Activated CD4-positive, alpha-beta T cell treated with anti-CD3 and anti-CD28 coated beads, Interleukin-2, amount 10 ng/mL, durations not matched to agents 7 days and 5 days (primary cell): ENCODE results near the gene TBK1. TPM values are rescaled to one million over a fixed set of nuclear protein-coding genes. Genes with fewer than 3 reads are reported as not detected.

ENCODE experiments used
- CTCF ChIA-PET: fragments of 350-600 bp; sonication (Branson Sonifier 250); formaldehyde crosslinking; loops from one replicate; lab custom pipeline; 2021; ENCODE audit warnings: antibody characterized with exemption; lab: Charles Lee
- POLR2A ChIA-PET: fragments of 350-600 bp; sonication (Branson Sonifier 250); formaldehyde crosslinking; loops from one replicate; lab custom pipeline; 2021; ENCODE audit warnings: antibody characterized with exemption; lab: Charles Lee
- DNase-seq: peaks from one replicate; pipeline ENCODE4 v3.0.0-alpha.2; 2020
- H3K27ac Mint-ChIP-seq: one replicate; pipeline ENCODE4 v1.8.0; 2021; ENCODE audit warnings: mild to moderate bottlenecking, moderate library complexity, mixed read lengths
- H3K27me3 Mint-ChIP-seq: one replicate; pipeline ENCODE4 v1.8.0; 2021; ENCODE audit warnings: mixed read lengths
- H3K36me3 Mint-ChIP-seq: one replicate; pipeline ENCODE4 v1.8.0; 2021; ENCODE audit warnings: low read depth, mixed read lengths
- H3K4me1 Mint-ChIP-seq: one replicate; pipeline ENCODE4 v1.8.0; 2021; ENCODE audit warnings: mixed read lengths
- H3K4me3 Mint-ChIP-seq: one replicate; pipeline ENCODE4 v1.8.0; 2021; ENCODE audit warnings: mild to moderate bottlenecking, moderate library complexity, mixed read lengths
- H3K9me3 Mint-ChIP-seq: one replicate; pipeline ENCODE4 v1.8.0; 2021; ENCODE audit warnings: mixed read lengths
- total RNA-seq, 2 experiments: library from RNA; stranded (reverse); gene quantifications; one replicate each; pipeline ENCODE4 v1.2.3, GENCODE V29; 2021

TBK1 gene
- total RNA-seq: 10 to 100 TPM; 22.7 to 24.1 TPM

DNA sequence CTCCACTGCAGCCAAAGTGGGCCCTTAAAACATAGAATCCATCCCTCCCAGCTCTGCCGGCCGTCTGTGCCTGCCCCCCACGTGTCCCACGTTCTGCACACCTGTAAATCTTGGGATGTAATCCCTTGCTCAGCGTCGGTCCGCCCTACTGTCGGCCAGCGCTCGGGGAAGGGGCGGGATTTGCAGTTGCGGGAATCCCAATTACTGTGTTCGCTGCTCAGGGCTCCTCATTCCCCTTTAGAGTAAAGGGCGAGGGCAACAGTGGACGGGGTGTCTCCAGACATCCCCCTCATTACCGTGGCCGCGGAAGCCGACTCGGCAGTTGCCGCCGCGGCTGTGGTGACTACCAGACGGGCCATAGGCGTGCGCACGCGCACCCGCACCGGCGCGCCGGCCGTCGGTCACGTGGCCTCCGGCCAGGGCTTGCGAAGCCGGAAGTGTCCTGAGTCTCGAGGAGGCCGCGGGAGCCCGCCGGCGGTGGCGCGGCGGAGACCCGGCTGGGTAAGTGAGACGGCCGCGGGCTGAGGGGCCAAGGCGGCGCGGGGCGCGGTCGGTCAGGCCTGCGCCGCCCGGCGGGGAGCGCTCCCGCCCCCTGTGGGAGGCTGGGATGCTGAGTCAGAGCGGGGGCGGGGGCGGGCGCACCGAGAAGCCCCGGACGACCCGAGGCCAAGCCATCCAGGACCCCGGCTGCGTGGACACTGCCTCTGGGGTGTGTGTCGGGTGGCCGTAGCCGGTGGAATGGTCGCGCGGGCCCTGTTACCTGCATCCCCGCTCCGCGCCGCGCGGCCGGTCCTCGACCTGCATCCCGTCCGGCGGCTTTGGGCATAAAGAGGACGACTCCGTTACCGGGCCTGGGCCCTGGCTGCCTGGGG is at the start of gene TBK1:
Gene TBK1, plus strand, starts transcription at position 434 of the 872 bp plus-strand sequence. CDS start 3,751 bp downstream, outside the sequence.
- CTCF ChIA-PET: no interaction called here
- Mint-ChIP-seq H3K4me1 (peaks cover 40% of the 10 kb centered on the region), H3K27ac (peak within 1 kb of the TSS; percentile 92), H3K4me3 (peak within 1 kb of the TSS; percentile 93), H3K9me3 (no peaks in the 10 kb centered on the region), H3K27me3 (no peaks in the 10 kb centered on the region), H3K36me3 (peaks cover 20% of the 10 kb centered on the region)
- DNase-seq: peak; percentile 57
- POLR2A ChIA-PET: no interaction called here

DNA sequence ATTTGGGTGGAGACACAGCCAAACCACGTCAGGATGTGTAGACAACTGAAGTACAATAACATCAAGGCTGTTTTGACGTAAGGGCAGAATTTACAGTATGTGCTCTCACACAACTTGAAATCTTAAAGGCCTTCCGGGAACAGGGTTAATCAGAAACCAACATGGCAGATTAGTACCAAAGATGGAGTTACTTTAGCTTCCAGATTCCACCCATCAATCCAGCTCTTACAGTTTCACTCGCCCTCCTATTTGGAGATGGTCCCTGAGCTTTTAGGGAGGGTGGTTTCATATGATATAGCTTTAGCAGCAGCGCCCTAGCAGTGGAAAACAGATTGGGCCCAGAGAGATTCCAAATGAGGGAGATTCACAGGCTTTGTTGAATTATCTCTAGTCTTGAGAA is 49.7 kb upstream of the TBK1 start:
- Mint-ChIP-seq H3K4me3 (no peak overlapping the region), H3K36me3 (peaks cover 3% of the 10 kb centered on the region), H3K27me3 (peaks cover 1% of the 10 kb centered on the region), H3K4me1 (peaks cover 33% of the 10 kb centered on the region), H3K27ac (no peak overlapping the region), H3K9me3 (peaks cover 2% of the 10 kb centered on the region)
- CTCF ChIA-PET: interaction anchor here (0.8 to 1.1 kb wide), 2 partner anchors 11 to 12 kb away, joined by 3 to 4 read pairs; no protein-coding TSS in a partner anchor
- POLR2A ChIA-PET: no interaction called here
- DNase-seq: no peak

DNA sequence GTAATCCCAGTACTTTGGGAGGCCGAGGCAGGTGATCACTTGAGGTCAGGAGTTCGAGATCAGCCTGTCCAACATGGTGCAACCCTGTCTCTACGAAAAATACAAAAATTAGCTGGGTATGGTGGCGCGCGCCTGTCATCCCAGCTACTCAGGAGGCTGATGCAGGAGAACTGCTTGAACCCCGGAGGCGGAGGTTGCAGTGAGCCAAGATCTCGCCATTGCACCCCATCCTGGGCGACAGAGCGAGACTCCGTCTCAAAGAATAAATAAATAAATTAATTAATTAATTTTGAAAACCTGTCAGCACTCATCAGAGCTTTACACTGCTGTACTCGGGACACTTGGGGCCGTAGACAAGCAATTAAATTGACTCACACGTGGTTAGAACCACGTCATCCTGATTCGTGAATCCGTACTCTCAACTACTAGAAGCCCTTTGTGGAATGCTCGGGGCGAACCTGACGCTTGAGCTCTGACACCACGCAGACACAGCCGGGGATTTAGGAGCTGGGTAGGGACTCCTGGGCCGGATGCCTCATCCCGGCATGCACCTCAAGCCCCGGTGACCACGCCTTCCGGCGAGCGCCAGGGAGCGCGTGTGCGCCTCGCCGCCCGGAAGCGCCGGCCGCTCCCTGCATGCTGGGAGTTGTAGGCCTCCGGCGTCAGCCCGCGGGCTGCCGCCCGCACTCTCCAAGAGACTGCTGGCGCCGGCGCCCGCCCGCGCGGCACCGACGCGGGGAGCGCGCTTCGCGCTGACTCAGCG is 48.0 kb upstream of the TBK1 start, which contains the start of gene XPOT:
Gene XPOT, plus strand, starts transcription at position 686 of the 763 bp plus-strand sequence. CDS start 5,644 bp downstream, outside the sequence.
- peaks cover 2% of the 10 kb centered on the region for H3K9me3 Mint-ChIP-seq
- peak; percentile 93 for DNase-seq
- H3K4me1 Mint-ChIP-seq: peaks cover 43% of the 10 kb centered on the region
- H3K4me3 Mint-ChIP-seq: peak within 1 kb of the TSS; percentile 95
- H3K36me3 Mint-ChIP-seq: peaks cover 3% of the 10 kb centered on the region
- ChIA-PET CTCF (interaction anchor here (0.5 kb wide), 1 partner anchor 72 kb away, joined by 3 read pairs; no protein-coding TSS in a partner anchor), POLR2A (no interaction called here)
- peak within 1 kb of the TSS; percentile 98 for H3K27ac Mint-ChIP-seq
- H3K27me3 Mint-ChIP-seq: peaks cover 1% of the 10 kb centered on the region

DNA sequence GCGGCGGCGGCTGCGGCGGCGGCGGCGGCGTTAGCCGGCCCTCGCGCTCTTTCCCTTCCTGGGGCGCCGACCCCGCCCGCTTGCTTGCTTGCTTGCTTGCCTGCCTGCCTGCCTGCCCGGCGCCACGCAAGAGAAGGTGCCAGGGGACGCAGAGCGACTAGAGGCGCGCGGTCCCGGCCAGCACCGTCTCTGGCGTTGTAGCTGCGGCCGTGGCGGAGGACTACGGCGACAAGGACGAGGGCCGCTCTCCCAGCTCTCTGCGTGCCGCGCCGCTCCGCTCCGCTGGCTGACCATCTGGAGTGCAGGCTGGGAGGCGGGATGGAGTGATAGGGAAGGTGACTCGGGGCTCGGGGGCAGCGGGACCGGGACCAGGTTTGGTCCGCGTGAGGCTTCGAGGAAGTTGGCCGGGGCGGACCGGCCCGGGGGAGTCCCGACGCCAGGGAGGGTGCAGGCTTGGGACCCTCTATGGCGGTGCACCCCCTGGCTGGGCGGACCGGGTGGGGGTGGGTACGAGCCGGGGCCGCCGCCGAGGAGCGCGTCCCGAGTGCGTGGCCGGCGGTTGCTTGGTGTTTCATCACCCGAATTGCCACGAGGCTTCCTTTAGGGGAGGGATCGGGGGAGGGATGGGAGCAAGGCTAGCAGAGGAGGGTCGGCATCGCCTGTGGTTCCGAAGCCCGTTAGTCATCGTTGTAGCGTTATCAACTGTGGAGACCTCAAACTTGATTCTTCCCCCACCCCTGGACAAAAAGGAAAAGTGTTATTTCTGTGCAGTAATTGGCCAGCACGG is 47.3 kb upstream of the TBK1 start:
- Mint-ChIP-seq H3K36me3 (peaks cover 6% of the 10 kb centered on the region), H3K4me3 (peak overlapping the region; percentile 95), H3K27ac (peak overlapping the region; percentile 98), H3K9me3 (peaks cover 2% of the 10 kb centered on the region), H3K27me3 (peaks cover 1% of the 10 kb centered on the region), H3K4me1 (peaks cover 43% of the 10 kb centered on the region)
- ChIA-PET POLR2A (no interaction called here), CTCF (interaction anchor here (0.6 kb wide), 1 partner anchor 14 kb away, joined by 3 read pairs; no protein-coding TSS in a partner anchor)
- peak; percentile 58 for DNase-seq

DNA sequence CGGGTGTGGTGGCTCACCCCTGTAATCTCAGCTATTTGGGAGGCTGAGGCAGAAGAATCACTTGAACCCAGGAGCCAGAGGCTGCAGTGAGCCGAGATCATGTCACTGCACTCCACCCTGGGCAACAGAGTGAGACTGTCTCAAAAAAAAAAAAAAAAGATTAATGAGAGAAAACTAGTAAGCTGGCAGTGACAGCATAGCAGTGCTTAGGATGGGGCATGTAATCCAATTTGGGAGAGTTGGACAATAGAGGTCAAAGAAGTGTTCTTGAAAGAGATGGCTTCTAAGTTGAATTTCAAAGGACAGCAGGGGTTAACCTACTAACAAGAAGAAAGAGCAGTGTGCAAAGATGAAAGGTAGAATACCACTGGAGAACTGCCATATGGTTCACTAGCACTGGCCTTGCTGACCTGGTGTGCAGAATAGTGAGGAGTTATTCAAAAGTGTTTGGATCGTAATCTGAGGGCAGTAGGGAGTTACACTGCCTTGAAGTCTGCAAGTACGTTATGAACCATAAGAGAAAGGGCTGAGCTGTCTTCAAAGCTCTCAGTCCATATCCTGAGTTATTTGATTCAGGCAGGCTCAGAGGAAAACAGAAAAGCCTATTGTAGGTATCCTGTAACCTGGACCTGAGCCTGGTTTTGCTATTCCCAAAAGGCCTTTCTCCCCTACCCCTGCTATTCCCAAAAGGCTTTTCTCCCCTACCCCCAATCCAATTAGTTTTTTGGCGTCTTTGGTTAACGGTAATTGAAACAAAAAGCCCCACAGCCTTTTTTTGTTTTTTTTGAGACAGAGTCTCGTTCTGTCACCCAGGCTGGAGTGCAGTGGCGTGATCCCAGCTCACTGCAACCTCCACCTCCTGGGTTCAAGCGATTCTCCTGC is 44.3 kb upstream of the TBK1 start:
- H3K4me1 Mint-ChIP-seq: peaks cover 43% of the 10 kb centered on the region
- ChIA-PET CTCF (interaction anchor here (1.7 kb wide), 1 partner anchor 16 kb away, joined by 6 read pairs; no protein-coding TSS in a partner anchor), POLR2A (no interaction called here)
- H3K36me3 Mint-ChIP-seq: peaks cover 27% of the 10 kb centered on the region
- H3K27me3 Mint-ChIP-seq: no peaks in the 10 kb centered on the region
- H3K4me3 Mint-ChIP-seq: no peak overlapping the region
- no peak for DNase-seq
- no peak overlapping the region for H3K27ac Mint-ChIP-seq
- H3K9me3 Mint-ChIP-seq: peaks cover 2% of the 10 kb centered on the region

DNA sequence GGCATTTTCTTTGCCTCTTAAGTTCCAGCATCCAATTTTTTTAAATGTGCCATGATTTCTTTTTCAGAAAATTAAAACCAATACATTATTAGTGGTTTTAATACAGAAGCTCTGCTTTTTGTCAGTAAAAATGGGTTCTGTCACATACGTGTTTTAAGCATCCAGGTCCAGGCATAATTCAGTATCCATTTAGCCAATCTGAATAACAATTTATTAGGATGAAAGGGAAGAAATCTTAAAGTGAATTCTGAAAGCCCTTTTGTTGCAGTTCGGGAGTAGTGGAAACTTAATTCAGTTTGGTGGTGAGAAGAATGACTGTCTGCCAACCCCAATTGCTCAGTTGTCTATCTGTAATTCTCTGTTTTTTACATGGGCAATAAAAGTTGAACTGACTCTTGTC is 40.5 kb upstream of the TBK1 start:
- Mint-ChIP-seq H3K36me3 (peaks cover 52% of the 10 kb centered on the region), H3K4me1 (peaks cover 24% of the 10 kb centered on the region), H3K4me3 (no peak overlapping the region), H3K9me3 (no peaks in the 10 kb centered on the region), H3K27me3 (no peaks in the 10 kb centered on the region), H3K27ac (no peak overlapping the region)
- POLR2A ChIA-PET: interaction anchor here (0.7 kb wide), 1 partner anchor 48 kb away, joined by 3 read pairs; no protein-coding TSS in a partner anchor
- DNase-seq: no peak
- CTCF ChIA-PET: no interaction called here

DNA sequence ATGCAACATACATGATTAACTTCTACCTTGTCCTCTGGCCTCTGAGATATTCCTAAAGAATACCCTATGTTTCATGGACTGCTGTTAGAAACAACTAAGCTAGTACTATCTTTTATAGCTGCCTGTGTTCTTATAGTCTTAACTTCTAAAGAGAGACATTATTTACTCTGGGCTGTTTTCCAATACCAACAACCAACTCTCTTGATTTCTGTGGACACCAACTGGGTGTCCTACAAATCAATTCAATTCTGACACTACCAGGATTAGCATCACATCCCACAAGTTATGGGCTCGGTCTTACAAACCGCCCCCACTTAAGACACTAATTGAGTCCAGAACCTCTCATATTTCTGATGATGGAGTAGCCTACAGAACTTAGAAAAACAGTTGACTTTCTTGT is 39.5 kb upstream of the TBK1 start:
- Mint-ChIP-seq H3K27me3 (no peaks in the 10 kb centered on the region), H3K27ac (no peak overlapping the region), H3K4me1 (peaks cover 17% of the 10 kb centered on the region), H3K9me3 (no peaks in the 10 kb centered on the region), H3K36me3 (peaks cover 57% of the 10 kb centered on the region), H3K4me3 (no peak overlapping the region)
- no peak for DNase-seq
- CTCF ChIA-PET: no interaction called here
- POLR2A ChIA-PET: no interaction called here

DNA sequence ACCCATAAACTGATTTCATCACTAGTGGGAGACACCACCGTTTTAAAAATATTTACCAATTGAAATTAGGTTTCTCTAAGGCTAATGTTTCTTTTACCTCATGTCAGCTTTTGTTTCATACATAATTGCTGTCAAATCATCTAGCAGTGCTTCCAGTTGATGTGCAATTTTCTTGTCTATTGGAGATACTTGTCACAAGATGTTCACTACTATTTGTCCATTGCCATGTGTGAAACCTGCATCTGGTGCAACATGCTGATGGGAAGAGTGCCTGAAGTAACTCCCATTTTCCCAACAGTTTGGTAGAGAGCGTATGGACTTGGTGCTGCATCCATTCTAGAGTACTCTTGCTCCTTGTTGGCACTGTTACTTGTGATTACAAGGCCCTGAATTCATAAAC is 38.0 kb upstream of the TBK1 start:
- Mint-ChIP-seq H3K36me3 (peaks cover 60% of the 10 kb centered on the region), H3K27ac (no peak overlapping the region), H3K4me3 (no peak overlapping the region), H3K4me1 (peaks cover 8% of the 10 kb centered on the region), H3K27me3 (no peaks in the 10 kb centered on the region), H3K9me3 (no peaks in the 10 kb centered on the region)
- ChIA-PET CTCF (no interaction called here), POLR2A (no interaction called here)
- DNase-seq: no peak

DNA sequence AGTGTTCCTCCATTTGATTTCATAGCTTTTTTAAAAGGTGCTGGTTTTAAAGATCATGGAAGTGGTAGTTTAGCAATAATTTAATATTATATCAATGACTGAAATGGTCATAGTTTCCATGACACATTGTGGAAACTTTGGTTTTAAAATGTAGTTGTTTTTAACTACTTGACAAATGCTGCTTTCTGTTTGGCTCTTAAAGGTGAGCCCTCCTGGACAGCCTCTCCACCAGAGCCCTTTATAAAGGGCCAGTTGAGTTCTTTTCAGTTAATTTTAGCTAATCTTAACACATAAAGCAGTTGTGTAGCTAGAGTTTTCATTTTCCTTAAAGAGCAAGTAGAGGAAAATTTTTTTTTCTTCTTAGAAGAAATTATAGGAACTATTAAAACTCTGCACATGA is 33.7 kb upstream of the TBK1 start:
- Mint-ChIP-seq H3K27ac (no peak overlapping the region), H3K36me3 (peaks cover 51% of the 10 kb centered on the region), H3K9me3 (no peaks in the 10 kb centered on the region), H3K27me3 (no peaks in the 10 kb centered on the region), H3K4me3 (no peak overlapping the region), H3K4me1 (no peaks in the 10 kb centered on the region)
- CTCF ChIA-PET: interaction anchor here (0.7 kb wide), 1 partner anchor 13 kb away, joined by 3 read pairs; no protein-coding TSS in a partner anchor
- DNase-seq: no peak
- POLR2A ChIA-PET: no interaction called here

DNA sequence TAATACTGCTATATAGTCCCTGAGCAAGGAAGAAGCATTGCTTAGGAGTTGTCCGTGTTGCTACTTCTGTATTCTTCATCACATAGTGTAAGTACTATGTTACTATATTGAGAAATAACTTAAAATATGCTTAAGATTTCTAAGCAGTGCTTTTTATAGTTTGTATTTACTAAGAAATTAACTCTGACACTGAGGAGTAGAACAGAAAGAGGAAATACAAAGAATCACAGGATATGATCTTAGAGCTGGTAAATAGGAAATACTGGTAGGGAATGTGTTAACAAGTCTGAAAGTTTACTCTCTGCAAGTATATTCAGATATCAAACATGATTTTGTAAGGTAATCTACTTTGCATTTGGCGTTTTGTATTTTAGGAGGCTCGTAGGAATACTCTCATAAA is 32.2 kb upstream of the TBK1 start:
- no peaks in the 10 kb centered on the region for H3K9me3 Mint-ChIP-seq
- H3K27ac Mint-ChIP-seq: peak overlapping the region; percentile 25
- no peaks in the 10 kb centered on the region for H3K4me1 Mint-ChIP-seq
- ChIA-PET POLR2A (no interaction called here), CTCF (no interaction called here)
- no peak overlapping the region for H3K4me3 Mint-ChIP-seq
- H3K27me3 Mint-ChIP-seq: no peaks in the 10 kb centered on the region
- no peak for DNase-seq
- peaks cover 55% of the 10 kb centered on the region for H3K36me3 Mint-ChIP-seq

DNA sequence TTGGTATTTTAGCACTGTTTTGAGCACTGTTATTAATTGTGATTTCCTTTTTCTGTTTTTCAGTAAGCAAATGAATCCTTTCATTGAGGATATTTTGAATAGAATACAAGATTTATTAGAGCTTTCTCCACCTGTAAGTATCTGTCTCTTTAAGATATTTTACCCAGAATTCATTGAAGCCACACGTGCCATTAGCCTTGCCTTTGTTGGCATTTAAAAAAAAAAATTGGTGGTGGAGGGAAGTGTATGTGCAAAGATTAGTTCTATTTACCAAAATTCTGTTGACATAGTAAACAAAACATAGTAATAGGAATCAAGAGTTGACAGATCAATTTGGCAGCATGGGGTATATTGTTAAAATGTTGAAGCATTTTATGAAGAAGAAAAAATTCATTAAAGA is 23.9 kb upstream of the TBK1 start:
- no peak for DNase-seq
- ChIA-PET CTCF (interaction anchor here (0.9 kb wide), 1 partner anchor 10 kb away, joined by 3 read pairs; no protein-coding TSS in a partner anchor), POLR2A (interaction anchor here (0.6 kb wide), 1 partner anchor 35 kb away, joined by 8 read pairs; no protein-coding TSS in a partner anchor)
- H3K27ac Mint-ChIP-seq: no peak overlapping the region
- no peaks in the 10 kb centered on the region for H3K9me3 Mint-ChIP-seq
- no peaks in the 10 kb centered on the region for H3K27me3 Mint-ChIP-seq
- H3K36me3 Mint-ChIP-seq: peaks cover 72% of the 10 kb centered on the region
- H3K4me3 Mint-ChIP-seq: no peak overlapping the region
- H3K4me1 Mint-ChIP-seq: peaks cover 1% of the 10 kb centered on the region
